ENCODE data around the gene EVC2. TPM values are rescaled to one million over a fixed set of nuclear protein-coding genes. Genes with fewer than 3 reads are reported as not detected.

Gene EVC2
- total RNA-seq, 1 experiment from 2014 or later, result 7.8 TPM

- Histone ChIP-seq H3K14ac (ENCODE audit: insufficient read depth, low read length) (no peak overlapping the region), H4K91ac (ENCODE audit: insufficient read length, low read depth, low read length) (no peak overlapping the region), H4K20me1 (ENCODE audit: control insufficient read depth, insufficient read depth, insufficient read length) (no peaks in the 10 kb centered on the region), H3K23ac (ENCODE audit: insufficient read length, low read depth, low read length) (no peak overlapping the region), H3K4me2 (ENCODE audit: insufficient read depth, insufficient read length, low read length) (no peak overlapping the region), H3K18ac (ENCODE audit: insufficient read length, low read depth, low read length) (no peak overlapping the region), H2AK5ac (ENCODE audit: insufficient read length, low read length) (no peak overlapping the region), H2BK20ac (ENCODE audit: low read depth, low read length, poor library complexity, severe bottlenecking) (no peak overlapping the region), H3K4ac (ENCODE audit: low read depth, low read length) (no peak overlapping the region), H4K5ac (ENCODE audit: insufficient read length, low read depth, low read length) (no peak overlapping the region), H2BK5ac (ENCODE audit: insufficient read length, low read length) (no peak overlapping the region), H3K27ac (ENCODE audit: insufficient read length, low read depth, low read length) (no peak overlapping the region), H2BK15ac (ENCODE audit: low read depth, low read length) (no peak overlapping the region), H3K23me2 (ENCODE audit: insufficient read length, low read depth, low read length, poor library complexity, severe bottlenecking) (no peaks in the 10 kb centered on the region), H3K9me3 (ENCODE audit: control insufficient read depth, low read depth, low read length) (no peaks in the 10 kb centered on the region), H4K8ac (replicated peaks; ENCODE audit: insufficient read length, low read depth, low read length) (no peak overlapping the region), H3K27me3 (ENCODE audit: insufficient read depth, low read length) (no peaks in the 10 kb centered on the region), H3K79me2 (ENCODE audit: insufficient read depth, low read length) (no peaks in the 10 kb centered on the region), H3K9ac (ENCODE audit: extremely low read depth, insufficient read length, low read length) (no peak overlapping the region), H2BK12ac (ENCODE audit: insufficient read length, low read depth, low read length) (no peak overlapping the region), H2BK120ac (ENCODE audit: low read depth, low read length, poor library complexity, severe bottlenecking) (no peak overlapping the region), H3K4me1 (ENCODE audit: insufficient read depth, low read length) (no peaks in the 10 kb centered on the region), H3T11ph (ENCODE audit: low read length) (no peak overlapping the region), H2AFZ (ENCODE audit: low read length) (no peak overlapping the region), H3K79me1 (ENCODE audit: insufficient read depth, low read depth, low read length, poor library complexity, severe bottlenecking) (no peaks in the 10 kb centered on the region), H3K56ac (ENCODE audit: insufficient read length, low read depth, low read length) (no peak overlapping the region)
- peak; percentile 52 for DNase-seq
- TF ChIP-seq CTCF (conservative IDR thresholded peaks at IDR 0.05), result no peak
- no CpG with 5 or more reads among the region's 4 CpGs for WGBS (ENCODE audit: extremely low coverage, insufficient read length, low lambda C conversion rate)
- peaks cover 59 to 73% (median 73%) of the 10 kb centered on the region in 3 experiments for H3K36me3 Mint-ChIP-seq (ENCODE audit: insufficient read depth in 1 of 3, low read depth in 3 of 3)
- H3K4me3 Mint-ChIP-seq, result peak overlapping the region in 1 of 2 experiments; percentile 55; a peak in 1 of 5 replicates
- H3K9me3 Mint-ChIP-seq, result peaks cover 64 to 66% of the 10 kb centered on the region in 2 experiments
- H3K27ac Mint-ChIP-seq, result peak overlapping the region in 2 of 3 experiments; percentile 76 to 78; a peak in 4 of 7 replicates
- H3K27me3 Mint-ChIP-seq (ENCODE audit: low read depth), result peaks cover 5% of the 10 kb centered on the region
- peaks cover 34 to 35% of the 10 kb centered on the region in 2 experiments for H3K4me1 Mint-ChIP-seq
Observed at GRCh38 chr4:5592272-5592671, 116.1 kb downstream of the EVC2 start.
